ENCODE data around the gene FKBP8. TPM values are rescaled to one million over a fixed set of nuclear protein-coding genes. Genes with fewer than 3 reads are reported as not detected.
"Not testable (repeated sequence)": the region's sequence is repeated elsewhere in the genome, so short reads cannot be mapped to it uniquely, and the experiment has no call there.

Gene FKBP8
- total RNA-seq, 1 experiment from 2014 or later, result 100.0 TPM

DNA sequence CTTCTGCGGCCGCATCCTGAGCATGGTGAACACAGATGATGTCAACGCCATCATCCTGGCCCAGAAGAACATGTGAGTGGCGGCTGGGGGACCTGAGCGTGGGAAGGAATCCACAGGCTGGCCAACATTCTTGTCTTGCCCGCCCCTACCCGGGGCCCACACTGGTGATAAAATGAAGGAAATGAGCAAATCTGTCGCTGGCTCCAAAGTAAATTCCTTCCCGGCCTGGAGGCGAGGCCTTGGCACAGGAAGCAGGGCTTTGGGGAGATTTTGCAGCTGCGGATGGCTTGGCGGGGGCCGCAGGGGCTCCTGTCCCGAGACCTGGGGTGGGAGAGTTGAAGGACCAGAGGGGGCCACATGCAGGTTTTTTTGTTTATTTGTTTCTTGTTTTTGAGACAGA is 18.7 kb upstream of the FKBP8 start:
- no peak for DNase-seq (ENCODE audit: extremely low read depth, low read depth)

GRCh38 chr19:18559685-18560084 is 16.3 kb upstream of the FKBP8 start:
- no peak for DNase-seq (ENCODE audit: extremely low read depth, low read depth)

DNA sequence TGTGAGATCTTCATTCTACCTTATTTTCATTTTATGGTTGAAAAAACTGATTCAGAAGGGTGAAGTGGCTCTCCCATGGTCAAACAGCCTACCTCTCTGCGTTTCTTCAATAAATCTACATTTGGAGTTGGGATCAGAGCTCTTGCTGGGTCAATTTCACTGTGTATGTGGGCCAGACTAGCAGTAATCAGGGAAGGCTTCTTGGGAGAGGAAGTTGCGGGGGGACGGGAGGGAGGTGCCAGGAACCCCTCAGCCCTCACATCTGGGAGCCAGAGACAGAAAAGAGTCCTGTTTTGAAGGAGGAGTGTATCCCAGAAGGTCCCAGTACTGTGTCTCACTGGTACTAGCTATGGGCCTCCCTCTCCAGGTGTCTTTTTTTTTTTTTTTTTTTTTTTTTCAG is 15.2 kb upstream of the FKBP8 start:
- DNase-seq (ENCODE audit: extremely low read depth, low read depth), result no peak

GRCh38 chr19:18558202-18558555 is 14.8 kb upstream of the FKBP8 start:
- no peak for DNase-seq (ENCODE audit: extremely low read depth, low read depth)

GRCh38 chr19:18557411-18558201 is 14.2 kb upstream of the FKBP8 start, which contains the start of gene KXD1:
Gene KXD1, plus strand, starts transcription at chr19:18557870. Its CDS starts 4,187 bp downstream, at chr19:18562057.
- DNase-seq (ENCODE audit: extremely low read depth, low read depth), result peak; percentile 94

GRCh38 chr19:18551631-18552030 is 8.3 kb upstream of the FKBP8 start:
- no peak for DNase-seq (ENCODE audit: extremely low read depth, low read depth)

DNA sequence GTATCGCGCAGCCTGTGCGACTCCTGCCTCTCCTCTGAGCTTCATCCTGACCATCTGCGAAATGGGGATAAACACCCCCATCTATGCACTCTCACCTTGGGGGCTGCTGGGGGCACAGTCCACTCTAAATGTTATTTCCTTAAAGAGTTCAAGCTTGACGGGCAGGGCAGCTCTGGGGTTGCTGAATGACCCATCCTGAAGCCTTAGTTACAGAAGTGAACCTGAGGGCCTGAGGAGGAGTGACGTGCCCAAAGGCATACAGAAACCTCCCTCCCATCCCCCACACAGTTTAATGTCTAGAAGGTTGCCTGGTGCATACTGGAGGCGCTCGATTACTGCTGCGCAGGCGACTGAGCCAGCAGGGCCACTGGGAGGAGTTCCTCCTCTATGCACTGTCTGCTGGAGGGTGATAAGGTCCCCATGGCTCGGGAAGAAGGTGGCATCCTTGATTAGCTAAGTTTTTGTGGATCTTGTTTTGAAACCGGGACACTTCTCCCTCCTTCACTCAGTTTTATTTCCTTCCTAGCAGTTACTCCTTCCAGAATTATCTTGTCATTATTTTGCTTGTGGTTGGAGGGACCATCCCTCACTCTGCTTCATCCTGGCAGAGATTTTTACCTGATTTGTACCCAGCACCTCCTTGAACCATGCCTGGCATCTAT is 572 bp upstream of the FKBP8 start:
- DNase-seq (ENCODE audit: extremely low read depth, low read depth), result peak; percentile 80

DNA sequence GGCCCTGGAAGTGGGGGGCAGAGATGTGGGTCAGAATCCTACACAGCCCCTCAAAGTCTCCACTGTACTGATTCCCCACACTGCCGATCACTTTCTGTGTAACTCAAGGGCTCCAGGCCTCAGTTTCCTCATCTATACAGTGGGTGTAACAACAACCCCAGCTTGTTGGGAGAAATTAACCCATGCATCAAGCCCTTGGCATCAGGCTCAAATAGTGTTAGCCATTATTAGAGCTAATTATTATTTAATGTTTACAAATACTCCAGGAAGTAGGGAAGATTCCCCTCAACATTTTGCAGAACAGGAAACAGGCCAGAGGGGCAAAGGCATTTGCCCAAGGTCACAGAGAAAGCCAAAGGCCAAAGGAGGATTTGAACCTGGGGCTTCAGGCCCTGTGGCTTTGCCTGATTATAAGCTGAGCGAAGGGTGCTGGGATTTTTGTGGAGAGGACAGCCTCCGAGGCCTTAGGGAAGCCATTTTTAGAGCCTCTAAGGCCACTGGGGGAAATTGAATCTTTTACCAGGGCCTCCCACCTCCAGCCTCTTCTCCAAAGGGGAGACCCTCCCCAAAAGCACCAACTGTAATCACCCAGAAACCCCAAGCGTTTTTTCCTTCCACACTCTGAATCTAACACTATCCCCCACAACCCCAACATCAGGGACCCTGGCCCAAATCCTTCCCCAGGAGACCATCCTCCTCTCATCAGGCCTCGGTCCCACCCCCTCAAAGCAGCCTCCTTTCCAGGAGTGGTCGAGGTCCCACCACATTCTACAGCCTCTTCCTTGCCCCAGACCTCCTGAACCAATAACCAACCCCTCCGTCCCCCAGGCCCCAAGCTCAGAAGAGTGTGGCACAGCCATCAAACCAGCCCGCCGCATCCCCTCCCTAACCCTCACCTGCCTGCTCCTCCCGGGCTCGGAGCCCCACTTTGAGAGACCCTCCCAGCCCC is 1.1 kb downstream of the FKBP8 start:
- DNase-seq (ENCODE audit: extremely low read depth, low read depth), result no peak

DNA sequence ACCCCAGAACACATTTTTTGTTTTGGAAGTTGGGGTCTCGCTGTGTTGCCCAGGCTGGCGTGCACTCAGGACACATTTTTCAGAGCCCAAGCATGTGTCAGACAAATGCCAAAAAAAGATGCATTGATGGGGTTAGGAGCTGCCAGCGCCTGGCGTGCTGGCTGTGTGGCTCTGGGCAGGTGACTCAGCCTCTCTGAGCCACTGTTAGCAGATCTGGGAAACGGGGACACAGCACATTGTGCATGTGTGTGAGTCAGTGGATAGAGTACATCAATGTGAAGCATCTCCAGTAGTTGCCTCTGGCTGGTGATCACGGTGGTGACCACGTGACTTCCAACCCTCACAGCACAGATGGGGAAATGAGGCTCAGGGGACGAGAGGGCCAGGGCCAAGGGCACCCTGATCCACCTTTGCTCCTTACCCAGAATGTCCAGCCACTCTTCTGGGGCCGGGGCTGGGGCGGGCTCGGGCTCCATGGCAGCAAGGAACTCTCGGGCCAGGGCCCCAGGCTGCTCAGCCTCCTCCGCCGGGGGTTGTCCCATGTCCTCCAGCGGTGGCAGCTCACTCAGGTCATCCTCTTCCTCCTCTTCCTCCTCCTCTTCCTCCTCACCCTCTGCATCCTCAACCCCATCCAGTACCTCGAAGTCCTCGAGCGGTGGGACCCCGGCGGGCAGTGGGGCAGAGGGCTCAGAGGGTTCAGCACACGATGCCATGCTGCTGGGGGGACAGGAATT is 1.9 kb downstream of the FKBP8 start:
- DNase-seq (ENCODE audit: extremely low read depth, low read depth), result no peak

DNA sequence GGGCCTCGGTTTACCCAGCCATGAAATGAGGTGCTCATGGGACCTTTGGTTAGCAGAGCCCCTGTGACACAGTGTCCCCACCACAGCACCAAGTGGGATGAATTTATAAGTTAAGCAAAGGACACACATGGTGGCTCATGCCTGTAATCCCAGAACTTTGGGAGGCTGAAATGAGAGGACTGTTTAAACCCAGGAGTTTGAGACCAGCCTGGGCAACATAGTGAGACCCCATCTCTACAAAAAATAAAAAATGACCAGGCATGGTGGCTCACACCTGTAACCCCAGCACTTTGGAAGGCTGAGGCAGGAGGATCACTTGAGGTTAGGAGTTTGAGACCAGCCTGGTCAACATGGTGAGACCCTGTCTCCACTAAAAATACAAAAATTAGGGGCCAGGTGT is 3.2 kb downstream of the FKBP8 start:
- DNase-seq (ENCODE audit: extremely low read depth, low read depth), result not testable (repeated sequence)

DNA sequence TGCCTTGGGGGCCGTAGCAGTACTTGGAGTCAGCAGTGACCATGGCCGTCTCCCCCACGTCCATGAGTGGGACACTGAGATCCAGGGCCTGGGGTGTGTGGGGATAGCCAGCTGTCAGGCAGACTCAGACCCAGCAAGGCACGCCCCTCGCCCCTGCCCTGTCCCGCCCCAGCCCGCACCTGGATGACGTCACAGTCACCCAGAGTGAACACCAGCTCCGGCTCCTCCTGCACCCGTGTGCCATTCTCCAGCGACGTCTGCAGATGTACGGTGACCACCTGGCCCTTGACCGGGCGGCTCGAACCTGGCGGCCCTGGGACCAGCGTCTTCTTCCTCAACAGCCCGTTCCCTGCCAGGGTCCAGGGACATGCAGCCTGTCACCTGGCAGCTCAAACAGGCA is 4.0 kb downstream of the FKBP8 start:
- no peak for DNase-seq (ENCODE audit: extremely low read depth, low read depth)

- no peak for DNase-seq (ENCODE audit: extremely low read depth, low read depth)
These were observed 5.3 kb downstream of the FKBP8 start for GRCh38 chr19:18538115-18538514.

GRCh38 chr19:18537431-18537830 is 5.9 kb downstream of the FKBP8 start:
- no peak for DNase-seq (ENCODE audit: extremely low read depth, low read depth)

- no peak for DNase-seq (ENCODE audit: extremely low read depth, low read depth)
These were observed 6.9 kb downstream of the FKBP8 start for GRCh38 chr19:18536475-18536874.

- no peak for DNase-seq (ENCODE audit: extremely low read depth, low read depth)
These were observed 10.3 kb downstream of the FKBP8 start for GRCh38 chr19:18533058-18533457.

- no peak for DNase-seq (ENCODE audit: extremely low read depth, low read depth)
These were observed 11.0 kb downstream of the FKBP8 start for GRCh38 chr19:18532168-18532890.

- DNase-seq (ENCODE audit: extremely low read depth, low read depth), result no peak
These were observed 11.9 kb downstream of the FKBP8 start for GRCh38 chr19:18531485-18531884.

- no peak for DNase-seq (ENCODE audit: extremely low read depth, low read depth)
These were observed 13.6 kb downstream of the FKBP8 start for GRCh38 chr19:18529782-18530181.

DNA sequence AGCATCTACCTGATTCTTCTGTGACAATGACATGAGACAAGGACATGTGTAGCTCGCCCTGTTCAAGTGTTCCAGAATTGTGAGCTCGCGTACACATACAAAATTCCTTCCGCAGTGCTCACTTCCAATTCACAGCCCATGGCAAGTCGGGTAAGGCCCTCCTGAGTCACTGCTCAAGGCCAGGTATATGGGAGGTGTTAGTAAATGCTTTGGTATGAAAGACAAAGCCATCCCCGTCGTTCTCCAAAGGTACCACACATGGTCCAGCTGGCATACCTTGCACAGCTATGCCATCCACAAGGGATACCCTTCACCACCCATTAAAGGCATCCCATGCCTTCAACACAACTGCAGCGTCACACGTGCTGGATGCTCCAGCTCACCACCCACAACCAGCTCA is 17.1 kb downstream of the FKBP8 start:
- no peak for DNase-seq (ENCODE audit: extremely low read depth, low read depth)

- DNase-seq (ENCODE audit: extremely low read depth, low read depth), result no peak
These were observed 19.5 kb downstream of the FKBP8 start for GRCh38 chr19:18523841-18524240.
